ENCODE measurements around the gene SUSD1. TPM values are rescaled to one million over a fixed set of nuclear protein-coding genes. Genes with fewer than 3 reads are reported as not detected.

SUSD1 gene
- total RNA-seq, 2 experiments from 2014 or later: 3.2 to 3.6 TPM

- Mint-ChIP-seq H3K36me3 (peaks cover 3% of the 10 kb centered on the region), H3K27ac (no peak overlapping the region), H3K4me1 (ENCODE audit: low read depth) (no peaks in the 10 kb centered on the region), H3K4me3 (no peak overlapping the region), H3K9me3 (no peaks in the 10 kb centered on the region), H3K27me3 (no peaks in the 10 kb centered on the region)
- CTCF ChIA-PET: interaction anchor here (1.4 kb wide), 1 partner anchor 13 kb away, joined by 5 read pairs; no protein-coding TSS in a partner anchor
- no peak for DNase-seq
- intact Hi-C loops (cut with micrococcal nuclease): loop anchor here (5.0 kb wide), 1 partner anchor 252 kb away; no protein-coding TSS in a partner anchor
- POLR2A ChIA-PET: interaction anchor here (1.7 kb wide), 1 partner anchor 268 kb away, joined by 5 read pairs; no protein-coding TSS in a partner anchor
These were observed 64.4 kb downstream of the SUSD1 start for GRCh38 chr9:112110777-112111113.

GRCh38 chr9:112110094-112110776 lies 64.9 kb downstream of the SUSD1 start:
- Mint-ChIP-seq H3K27ac (no peak overlapping the region), H3K36me3 (peaks cover 3% of the 10 kb centered on the region), H3K9me3 (no peaks in the 10 kb centered on the region), H3K4me3 (no peak overlapping the region), H3K27me3 (no peaks in the 10 kb centered on the region), H3K4me1 (ENCODE audit: low read depth) (no peaks in the 10 kb centered on the region)
- ChIA-PET CTCF (interaction anchor here (1.4 kb wide), 1 partner anchor 12 kb away, joined by 5 read pairs; no protein-coding TSS in a partner anchor), POLR2A (interaction anchor here (1.7 kb wide), 1 partner anchor 269 kb away, joined by 5 read pairs; no protein-coding TSS in a partner anchor)
- DNase-seq: no peak
- intact Hi-C loops (cut with micrococcal nuclease): loop anchor here (5.0 kb wide), 1 partner anchor 252 kb away; no protein-coding TSS in a partner anchor

GRCh38 chr9:112104901-112105300 lies 70.2 kb downstream of the SUSD1 start:
- no peaks in the 10 kb centered on the region for H3K36me3 Mint-ChIP-seq
- intact Hi-C loops (cut with micrococcal nuclease): loop anchor here (10.0 kb wide), 1 partner anchor 1250 kb away; no protein-coding TSS in a partner anchor
- no peak for DNase-seq
- no peak overlapping the region for H3K4me3 Mint-ChIP-seq
- no peak overlapping the region for H3K27ac Mint-ChIP-seq
- H3K4me1 Mint-ChIP-seq (ENCODE audit: low read depth): no peaks in the 10 kb centered on the region
- POLR2A ChIA-PET: no interaction called here
- no peaks in the 10 kb centered on the region for H3K27me3 Mint-ChIP-seq
- no peaks in the 10 kb centered on the region for H3K9me3 Mint-ChIP-seq
- CTCF ChIA-PET: no interaction called here

DNA sequence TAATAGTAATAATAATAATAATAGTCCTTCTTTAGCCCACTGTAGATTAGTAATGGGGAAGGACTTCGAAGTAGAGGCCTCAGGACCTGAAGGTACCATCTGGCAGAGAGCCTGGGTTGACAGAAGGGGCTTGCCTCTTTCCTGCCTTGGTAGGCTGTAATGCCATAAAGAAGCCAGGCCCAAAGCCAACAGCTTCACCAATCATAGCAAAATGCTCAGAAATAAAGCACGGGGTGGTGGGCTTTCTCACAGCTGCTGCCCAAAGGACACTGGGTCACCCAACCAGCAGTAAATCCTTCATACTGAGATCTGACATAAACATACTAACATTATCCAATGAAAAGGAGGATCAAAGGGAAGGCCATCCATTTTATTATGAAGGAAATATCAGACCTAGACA lies 70.7 kb downstream of the SUSD1 start:
- H3K4me3 Mint-ChIP-seq: no peak overlapping the region
- H3K27me3 Mint-ChIP-seq: no peaks in the 10 kb centered on the region
- no peak for DNase-seq
- H3K36me3 Mint-ChIP-seq: no peaks in the 10 kb centered on the region
- no peak overlapping the region for H3K27ac Mint-ChIP-seq
- H3K4me1 Mint-ChIP-seq (ENCODE audit: low read depth): no peaks in the 10 kb centered on the region
- ChIA-PET CTCF (no interaction called here), POLR2A (no interaction called here)
- intact Hi-C loops (cut with micrococcal nuclease): loop anchor here (10.0 kb wide), 1 partner anchor 1250 kb away; no protein-coding TSS in a partner anchor
- H3K9me3 Mint-ChIP-seq: no peaks in the 10 kb centered on the region

- intact Hi-C loops (cut with micrococcal nuclease): loop anchor here (10.0 kb wide), 1 partner anchor 1251 kb away; no protein-coding TSS in a partner anchor
- Mint-ChIP-seq H3K9me3 (no peaks in the 10 kb centered on the region), H3K27me3 (no peaks in the 10 kb centered on the region), H3K27ac (no peak overlapping the region), H3K4me3 (no peak overlapping the region), H3K4me1 (ENCODE audit: low read depth) (no peaks in the 10 kb centered on the region), H3K36me3 (no peaks in the 10 kb centered on the region)
- ChIA-PET CTCF (interaction anchor here (2.4 kb wide), 1 partner anchor 258 kb away, joined by 13 read pairs; no protein-coding TSS in a partner anchor), POLR2A (interaction anchor here (0.6 kb wide), 1 partner anchor 192 kb away, joined by 6 read pairs; no protein-coding TSS in a partner anchor)
- no peak for DNase-seq
These were observed 71.7 kb downstream of the SUSD1 start for GRCh38 chr9:112103405-112103804.

- H3K36me3 Mint-ChIP-seq: no peaks in the 10 kb centered on the region
- intact Hi-C loops (cut with micrococcal nuclease): loop anchor here (1.0 to 5.0 kb wide), 5 partner anchors 84 to 619 kb away; partner anchors contain the start of gene INIP
- peak; percentile 74 for DNase-seq
- peaks cover 22% of the 10 kb centered on the region for H3K4me1 Mint-ChIP-seq (ENCODE audit: low read depth)
- no peaks in the 10 kb centered on the region for H3K9me3 Mint-ChIP-seq
- H3K4me3 Mint-ChIP-seq: no peak overlapping the region
- ChIA-PET POLR2A (no interaction called here), CTCF (interaction anchor here (0.6 to 8.0 kb wide), 38 partner anchors 8 to 617 kb away, joined by 3 to 118 read pairs (median 4); partner anchors contain the start of genes HSDL2 and PTBP3)
- H3K27me3 Mint-ChIP-seq: no peaks in the 10 kb centered on the region
- H3K27ac Mint-ChIP-seq: no peak overlapping the region
These were observed 77.1 kb downstream of the SUSD1 start for GRCh38 chr9:112097712-112098688.

DNA sequence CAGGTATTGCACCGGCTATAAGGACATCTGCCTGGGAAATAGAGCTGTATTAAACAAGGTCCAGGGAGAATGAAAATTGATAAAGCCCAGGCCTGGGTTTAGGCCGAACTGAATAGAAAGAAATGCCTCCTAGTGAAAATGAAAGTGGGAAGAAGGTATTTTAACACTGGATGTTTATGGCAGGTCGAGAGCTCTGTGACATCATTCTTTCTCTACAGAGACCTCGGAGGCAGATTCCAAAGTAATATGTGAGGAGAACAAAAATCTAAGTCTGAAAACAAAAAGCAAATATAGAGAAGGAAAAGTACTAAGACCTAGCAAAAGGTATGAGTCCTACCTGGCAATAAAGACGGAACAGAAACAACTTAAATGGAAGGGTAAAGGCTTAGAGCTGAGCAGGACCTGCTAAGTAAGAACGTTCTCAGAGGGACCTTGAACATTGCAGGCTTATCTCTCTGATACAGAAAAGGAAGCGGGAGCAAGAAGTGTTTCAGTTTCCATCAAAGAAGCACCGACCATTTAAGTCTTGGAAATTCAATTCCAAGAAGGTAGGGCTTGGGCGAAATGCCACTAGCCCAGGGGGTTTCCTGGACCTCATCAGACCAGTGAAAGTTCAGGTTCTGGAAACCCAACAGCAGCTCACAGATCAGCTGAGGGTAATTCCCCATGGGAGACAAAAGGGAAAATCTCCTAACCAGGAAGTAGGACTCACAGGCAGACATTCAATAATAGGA lies 80.0 kb downstream of the SUSD1 start:
- POLR2A ChIA-PET: interaction anchor here (0.7 kb wide), 1 partner anchor 242 kb away, joined by 3 read pairs; no protein-coding TSS in a partner anchor
- Mint-ChIP-seq H3K4me1 (ENCODE audit: low read depth) (peaks cover 22% of the 10 kb centered on the region), H3K4me3 (no peak overlapping the region)

DNA sequence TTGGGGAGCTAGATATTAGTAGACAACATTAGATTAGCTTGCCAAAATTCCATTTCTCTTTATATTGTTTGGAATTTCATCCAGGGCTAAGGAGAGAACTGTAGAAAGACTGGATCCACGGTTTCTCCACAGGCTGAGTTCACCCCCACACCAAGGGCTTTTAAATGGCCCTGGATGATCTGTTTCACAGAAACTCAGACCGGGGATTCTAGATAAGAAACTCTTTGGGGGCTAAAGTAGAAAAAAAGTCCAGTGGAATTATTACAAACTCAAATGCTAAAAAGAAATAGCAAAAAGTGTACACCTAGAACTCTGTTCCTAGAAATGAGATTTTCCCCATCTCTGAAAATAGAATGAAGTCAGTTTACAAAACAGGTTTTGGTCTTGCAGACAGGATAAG lies 80.9 kb downstream of the SUSD1 start:
- intact Hi-C loops (cut with micrococcal nuclease): no loop called here
- POLR2A ChIA-PET: interaction anchor here (0.7 kb wide), 1 partner anchor 243 kb away, joined by 3 read pairs; no protein-coding TSS in a partner anchor

More for the DNA sequence above, 80.0 kb downstream of the SUSD1 start:
- CTCF ChIA-PET: interaction anchor here (0.8 to 8.0 kb wide), 6 partner anchors 10 to 336 kb away, joined by 3 to 118 read pairs (median 3); partner anchors contain the start of gene PTBP3
- no peaks in the 10 kb centered on the region for H3K36me3 Mint-ChIP-seq
- H3K27ac Mint-ChIP-seq: no peak overlapping the region
- DNase-seq: no peak
- intact Hi-C loops (cut with micrococcal nuclease): loop anchor here (5.0 kb wide), 3 partner anchors 87 to 622 kb away; partner anchors contain the start of gene INIP
- no peaks in the 10 kb centered on the region for H3K9me3 Mint-ChIP-seq
- no peaks in the 10 kb centered on the region for H3K27me3 Mint-ChIP-seq

GRCh38 chr9:112093870-112094216 lies 81.3 kb downstream of the SUSD1 start:
- no peak for DNase-seq
- ChIA-PET CTCF (interaction anchor here (0.6 to 8.0 kb wide), 11 partner anchors 19 to 732 kb away, joined by 3 to 118 read pairs (median 5); partner anchors contain the start of genes HSDL2 and PTBP3), POLR2A (no interaction called here)
- Mint-ChIP-seq H3K27ac (no peak overlapping the region), H3K36me3 (no peaks in the 10 kb centered on the region), H3K4me3 (no peak overlapping the region), H3K9me3 (no peaks in the 10 kb centered on the region), H3K27me3 (no peaks in the 10 kb centered on the region), H3K4me1 (ENCODE audit: low read depth) (peaks cover 22% of the 10 kb centered on the region)
- intact Hi-C loops (cut with micrococcal nuclease): no loop called here

More for the DNA sequence above, 80.9 kb downstream of the SUSD1 start:
- peaks cover 22% of the 10 kb centered on the region for H3K4me1 Mint-ChIP-seq (ENCODE audit: low read depth)
- H3K36me3 Mint-ChIP-seq: no peaks in the 10 kb centered on the region
- CTCF ChIA-PET: interaction anchor here (0.8 to 8.0 kb wide), 8 partner anchors 20 to 334 kb away, joined by 3 to 118 read pairs (median 5); partner anchors contain the start of genes HSDL2 and PTBP3
- no peaks in the 10 kb centered on the region for H3K27me3 Mint-ChIP-seq
- no peaks in the 10 kb centered on the region for H3K9me3 Mint-ChIP-seq
- no peak overlapping the region for H3K4me3 Mint-ChIP-seq
- no peak overlapping the region for H3K27ac Mint-ChIP-seq
- no peak for DNase-seq

DNA sequence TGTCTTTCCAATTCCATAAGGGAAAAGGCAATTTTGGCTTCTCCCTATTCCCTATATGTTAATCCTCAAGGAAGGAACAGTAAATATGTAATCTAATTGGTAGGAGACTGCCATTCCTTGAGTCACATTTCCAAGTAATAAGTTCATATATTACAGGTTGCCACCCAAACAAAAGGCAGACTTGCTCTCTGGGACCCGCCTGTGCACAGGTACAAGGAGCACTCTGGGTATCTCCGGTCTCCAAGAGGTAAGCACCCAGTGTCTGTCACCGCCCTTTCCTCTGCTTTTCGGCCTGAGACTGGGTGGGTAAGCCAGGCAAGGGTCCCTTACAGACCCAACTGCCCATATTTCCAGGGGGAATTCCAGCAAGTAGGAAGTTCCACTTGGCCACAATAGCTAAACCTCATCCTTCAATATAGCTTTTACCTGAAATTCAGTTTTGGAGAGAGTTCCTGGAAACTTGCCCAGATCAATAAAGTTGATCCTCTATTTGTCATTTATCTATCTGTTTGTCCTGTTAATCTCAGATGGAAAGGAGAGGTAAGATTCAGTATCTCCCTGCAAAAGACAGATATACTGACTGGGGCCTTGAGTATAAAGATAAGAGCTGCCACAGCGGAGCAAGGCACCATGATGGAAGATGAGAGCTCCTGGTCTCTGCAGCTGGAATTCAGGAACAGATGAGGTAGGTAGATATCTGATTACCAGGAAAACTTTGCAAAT lies 81.8 kb downstream of the SUSD1 start:
- Mint-ChIP-seq H3K9me3 (no peaks in the 10 kb centered on the region), H3K27me3 (no peaks in the 10 kb centered on the region), H3K4me1 (ENCODE audit: low read depth) (peaks cover 22% of the 10 kb centered on the region), H3K4me3 (no peak overlapping the region), H3K27ac (no peak overlapping the region), H3K36me3 (no peaks in the 10 kb centered on the region)
- ChIA-PET CTCF (interaction anchor here (0.6 to 8.0 kb wide), 10 partner anchors 19 to 733 kb away, joined by 3 to 118 read pairs (median 5); partner anchors contain the start of gene HSDL2), POLR2A (no interaction called here)
- DNase-seq: no peak
- intact Hi-C loops (cut with micrococcal nuclease): no loop called here
